GM12892 (cell line): ENCODE data around the gene ZEB2.

Source experiments
- DNase-seq: peaks from one replicate; pipeline ENCODE4 v3.0.0; 2011; ENCODE audit not compliant: insufficient read length
- FAIRE-seq: peaks from 2 replicates; lab custom pipeline; 2011; peaks lifted over from hg19 to GRCh38; lab: Jason Lieb, UNC
- POLR2A ChIP-seq: IDR thresholded peaks from 2 replicates; pipeline ENCODE4 v1.6.1; 2011; ENCODE audit warnings: low read depth, low read length, control low read depth
- POLR2AphosphoS5 ChIP-seq: IDR thresholded peaks from 2 replicates; pipeline ENCODE4 v1.6.1; 2011; ENCODE audit warnings: low read depth, low read length, control low read depth
- TAF1 ChIP-seq: IDR thresholded peaks from 2 replicates; pipeline ENCODE4 v1.6.1; 2011; ENCODE audit warnings: low read depth, mild to moderate bottlenecking, control low read depth, low read length, borderline replicate concordance

ZEB2 gene

DNA sequence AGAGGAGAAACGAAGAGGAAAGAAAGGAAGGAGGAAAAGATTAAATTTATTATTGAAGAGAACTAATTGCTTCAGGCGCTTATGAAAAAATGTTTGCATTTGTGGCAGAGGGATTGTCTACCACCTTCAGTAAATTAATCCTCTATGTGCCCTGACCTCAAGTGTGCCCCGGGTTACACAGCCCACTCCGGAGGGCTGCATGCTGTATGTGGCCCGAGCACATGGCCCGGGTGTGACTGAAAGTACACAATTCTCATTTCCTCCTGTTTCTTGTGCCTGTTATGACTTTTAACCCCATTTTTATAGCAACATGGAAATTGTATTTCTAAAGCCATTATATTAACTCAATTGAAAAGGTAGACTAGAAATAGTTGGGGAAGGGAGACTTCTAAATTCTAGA, 38.8 kb downstream of the ZEB2 start:
- no peak for DNase-seq
- no peak for TF ChIP-seq POLR2A
- no peak for TF ChIP-seq TAF1
- TF ChIP-seq POLR2AphosphoS5: no peak
- no peak for FAIRE-seq

DNA sequence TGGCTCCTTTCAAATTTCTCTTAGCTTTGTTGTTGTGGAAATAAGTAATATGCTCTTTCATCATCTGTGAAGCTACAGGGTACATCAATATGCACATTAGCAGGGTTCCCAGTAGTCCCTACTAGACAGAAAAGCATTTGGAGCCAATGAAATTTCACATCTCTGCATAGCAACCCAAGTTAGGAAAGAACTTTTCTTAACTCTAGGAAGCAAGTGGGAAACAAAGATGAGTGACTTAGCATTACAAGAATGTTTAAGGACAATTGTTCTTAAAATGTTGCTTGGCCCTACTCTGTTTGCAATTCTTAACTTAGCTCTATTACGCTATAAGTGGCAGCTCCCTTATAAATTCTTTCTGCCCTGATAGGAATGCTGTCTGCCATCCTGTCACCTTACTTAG, 39.6 kb downstream of the ZEB2 start:
- DNase-seq: no peak
- no peak for FAIRE-seq
- no peak for TF ChIP-seq POLR2A
- TF ChIP-seq TAF1: no peak
- no peak for TF ChIP-seq POLR2AphosphoS5

GRCh38 chr2:144479659-144480058, 40.3 kb downstream of the ZEB2 start:
- TF ChIP-seq TAF1 (no peak), POLR2AphosphoS5 (no peak), POLR2A (no peak)
- FAIRE-seq (peak; percentile 51), DNase-seq (no peak)

DNA sequence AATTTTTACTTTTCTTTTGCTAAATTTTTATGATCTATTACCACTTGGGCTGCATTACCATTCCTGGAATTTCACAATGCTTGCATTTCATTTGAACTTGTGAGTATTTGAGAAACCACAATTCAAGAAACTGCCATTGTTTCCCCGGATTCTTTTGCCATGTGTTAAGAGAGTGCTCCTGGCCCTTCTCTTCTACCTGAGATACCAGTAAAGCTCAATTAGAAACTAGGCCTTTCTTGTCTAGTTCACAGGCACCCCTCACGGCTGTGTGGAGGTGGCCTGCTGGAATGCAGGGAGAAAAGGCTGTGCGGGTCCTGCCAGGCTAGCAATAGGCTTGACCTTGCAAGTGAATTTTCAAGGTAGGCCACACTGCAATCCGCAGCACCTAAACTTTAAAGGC, 40.8 kb downstream of the ZEB2 start:
- no peak for TF ChIP-seq POLR2A
- no peak for TF ChIP-seq POLR2AphosphoS5
- TF ChIP-seq TAF1: no peak
- no peak for DNase-seq
- FAIRE-seq: no peak

- DNase-seq: no peak
- no peak for FAIRE-seq
- no peak for TF ChIP-seq POLR2AphosphoS5
- TF ChIP-seq POLR2A: no peak
- TF ChIP-seq TAF1: no peak
Observed at GRCh38 chr2:144477957-144478311, 42.0 kb downstream of the ZEB2 start.

DNA sequence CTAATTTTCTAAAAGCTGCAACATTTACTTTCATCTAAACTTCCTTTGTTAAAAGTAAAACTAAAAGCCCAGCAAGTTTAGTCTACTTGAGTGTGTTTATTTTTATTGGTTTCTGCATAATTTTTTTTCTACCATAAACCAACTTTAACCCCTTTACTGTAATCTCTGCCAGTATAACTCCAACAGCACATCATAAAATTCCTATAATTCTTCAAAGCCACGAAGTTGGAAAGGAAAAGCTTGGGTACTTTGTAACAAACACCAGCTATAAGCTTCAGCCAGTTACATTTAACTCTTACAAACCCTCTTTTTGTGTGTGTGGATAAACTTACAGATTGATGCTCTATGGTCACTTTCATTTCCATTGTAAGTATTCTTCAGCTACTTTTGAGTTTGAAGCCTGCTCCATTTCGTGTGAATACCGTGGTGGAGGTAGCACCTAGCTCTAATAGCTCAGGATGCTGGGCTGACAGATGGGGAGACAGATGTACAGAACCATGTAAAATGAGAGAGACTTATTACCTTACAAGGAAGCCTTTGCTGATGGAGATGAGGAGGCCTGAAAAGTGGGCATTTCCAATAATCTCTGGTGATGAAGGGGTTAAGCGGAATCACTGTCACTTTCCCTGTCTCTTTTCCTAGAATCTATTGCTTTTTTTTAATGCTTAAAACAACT, 42.5 kb downstream of the ZEB2 start:
- TF ChIP-seq POLR2AphosphoS5 (no peak), POLR2A (no peak)
- DNase-seq (no peak), FAIRE-seq (peak; percentile 70)

DNA sequence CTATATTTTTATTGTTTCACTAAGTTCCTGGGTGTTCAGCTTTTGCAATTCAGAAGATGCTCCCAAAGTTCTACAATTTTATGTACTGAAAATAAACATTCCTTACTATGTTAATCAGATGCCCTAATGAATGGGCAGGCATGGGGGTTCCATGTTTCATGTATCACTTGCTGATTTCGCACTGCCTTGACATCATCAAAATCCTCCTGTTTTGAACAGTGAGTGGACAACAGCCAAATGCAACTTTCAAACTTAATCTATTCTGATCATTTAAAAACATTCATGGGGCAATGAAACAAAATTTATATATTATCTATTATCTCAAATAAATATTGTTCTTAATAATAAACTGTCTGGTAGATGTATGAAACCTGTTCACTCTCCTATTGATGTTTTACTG, 43.2 kb downstream of the ZEB2 start:
- TF ChIP-seq POLR2A (no peak), TAF1 (no peak)
- FAIRE-seq (no peak), DNase-seq (no peak)

GRCh38 chr2:144475569-144476275, 44.2 kb downstream of the ZEB2 start:
- DNase-seq: no peak
- no peak for TF ChIP-seq TAF1
- no peak for TF ChIP-seq POLR2AphosphoS5
- FAIRE-seq: no peak

GRCh38 chr2:144475044-144475443, 44.9 kb downstream of the ZEB2 start:
- FAIRE-seq: no peak
- TF ChIP-seq TAF1 (no peak), POLR2AphosphoS5 (no peak), POLR2A (no peak)
- DNase-seq: no peak

DNA sequence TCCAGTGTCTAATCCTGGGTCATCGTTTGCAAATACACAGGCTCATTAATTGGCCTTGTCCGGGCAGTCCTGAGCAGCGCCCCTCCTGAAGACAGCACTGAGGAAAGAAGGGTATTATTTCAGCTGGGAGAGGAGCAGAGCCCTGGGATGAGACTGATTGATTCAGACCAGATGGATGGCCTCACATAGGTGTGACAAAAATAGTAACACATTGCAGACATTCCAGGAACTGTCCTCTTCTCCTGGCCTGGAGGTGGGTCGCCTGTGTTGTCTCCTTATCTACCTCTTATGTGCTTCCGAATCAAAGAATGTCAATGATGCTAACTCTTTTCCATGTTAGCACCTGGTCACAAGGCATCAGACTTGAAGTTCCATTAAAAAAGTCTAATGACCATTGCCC, 45.9 kb downstream of the ZEB2 start:
- FAIRE-seq: no peak
- DNase-seq: no peak
- no peak for TF ChIP-seq POLR2AphosphoS5
- no peak for TF ChIP-seq TAF1
- no peak for TF ChIP-seq POLR2A

DNA sequence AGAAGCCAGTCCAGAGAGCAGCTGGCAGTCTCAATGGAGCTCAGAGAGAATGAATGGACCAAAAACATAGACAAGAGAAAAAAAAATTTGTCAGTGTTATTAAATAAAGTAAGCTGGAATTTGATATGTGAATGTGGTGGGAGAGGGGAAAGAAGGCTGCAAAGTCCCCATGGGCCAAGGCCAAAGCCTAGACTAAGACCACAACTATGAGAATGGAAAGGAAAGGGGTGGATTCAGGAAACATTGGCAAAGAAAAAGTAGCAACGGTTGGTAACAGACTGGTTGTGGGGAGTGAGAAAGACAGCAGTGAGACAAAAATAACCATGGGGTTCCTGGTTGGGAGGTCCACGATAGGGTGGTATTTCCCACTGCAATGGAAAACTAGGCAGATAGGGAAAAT, 47.0 kb downstream of the ZEB2 start:
- no peak for FAIRE-seq
- no peak for TF ChIP-seq POLR2A
- no peak for TF ChIP-seq TAF1
- TF ChIP-seq POLR2AphosphoS5: no peak
- no peak for DNase-seq

GRCh38 chr2:144472046-144472412, 47.9 kb downstream of the ZEB2 start:
- DNase-seq (no peak), FAIRE-seq (no peak)
- no peak for TF ChIP-seq POLR2A
- TF ChIP-seq TAF1: no peak
- TF ChIP-seq POLR2AphosphoS5: no peak
